HepG2 (cell line): ENCODE data around the gene CHPF. TPM values are rescaled to one million over a fixed set of nuclear protein-coding genes. Genes with fewer than 3 reads are reported as not detected.

Experiments used
- GZF1 ChIP-seq: sonication (generic); formaldehyde crosslinking; IDR thresholded peaks from 2 replicates; pipeline ENCODE4 v1.5.1; 2020; ENCODE audit warnings: mild to moderate bottlenecking, missing genetic modification reagents
- HNRNPL ChIP-seq: fragments of 200-400 bp; formaldehyde crosslinking; IDR thresholded peaks from 2 replicates; pipeline ENCODE4 v1.6.1; 2017; ENCODE audit warnings: mild to moderate bottlenecking, low read depth, low read length
- RORA ChIP-seq: sonication (generic); formaldehyde crosslinking; IDR thresholded peaks from 2 replicates; pipeline ENCODE4 v1.5.0; 2020; ENCODE audit warnings: mild to moderate bottlenecking, missing genetic modification reagents, moderate library complexity
- TAF1 ChIP-seq: sonication (generic); formaldehyde crosslinking; IDR thresholded peaks from 2 replicates; pipeline ENCODE4 v1.4.0; 2020; ENCODE audit warnings: missing genetic modification reagents
- TEAD2 ChIP-seq: sonication (generic); formaldehyde crosslinking; IDR thresholded peaks from 2 replicates; pipeline ENCODE4 v1.9.0; 2021; ENCODE audit warnings: missing genetic modification reagents
- ZNF124 ChIP-seq: sonication (generic); formaldehyde crosslinking; IDR thresholded peaks from 2 replicates; pipeline ENCODE4 v1.4.0; 2020; ENCODE audit warnings: missing genetic modification reagents
- ZNF143 ChIP-seq: sonication (generic); formaldehyde crosslinking; IDR thresholded peaks from 2 replicates; pipeline ENCODE4 v1.4.0; 2020; ENCODE audit warnings: missing genetic modification reagents
- ZNF282 ChIP-seq: fragments of 450-650 bp; IDR thresholded peaks from 2 replicates; pipeline ENCODE4 v1.6.1; 2018; ENCODE audit not compliant: partially characterized antibody
- ZNF558 ChIP-seq: sonication (generic); formaldehyde crosslinking; IDR thresholded peaks from 2 replicates; pipeline ENCODE4 v1.9.0; 2022; ENCODE audit warnings: mild to moderate bottlenecking, missing genetic modification reagents, borderline replicate concordance
- ZNF737 ChIP-seq: sonication (generic); formaldehyde crosslinking; IDR thresholded peaks from 2 replicates; pipeline ENCODE4 v1.5.0; 2020; ENCODE audit warnings: missing genetic modification reagents, mild to moderate bottlenecking, borderline replicate concordance
- ZNF761 ChIP-seq: sonication (generic); formaldehyde crosslinking; conservative IDR thresholded peaks from 2 replicates; pipeline ENCODE4 v1.4.0; 2020; ENCODE audit warnings: mild to moderate bottlenecking, missing genetic modification reagents
- ZNF883 ChIP-seq: sonication (generic); formaldehyde crosslinking; IDR thresholded peaks from 2 replicates; pipeline ENCODE4 v1.5.1; 2020; ENCODE audit warnings: mild to moderate bottlenecking, missing genetic modification reagents; ENCODE audit errors: not compliant biosample characterization
- ZZZ3 ChIP-seq: sonication (generic); formaldehyde crosslinking; IDR thresholded peaks from 2 replicates; pipeline ENCODE4 v1.4.0; 2020; ENCODE audit warnings: missing genetic modification reagents, mild to moderate bottlenecking, borderline replicate concordance
- polyA plus RNA-seq, 8 experiments: library from polyadenylated mRNA; depleted of rRNA in 3 of 8; stranded (reverse) in 7 of 8; unstranded in 1 of 8; fragments of >200 nt; fragmentation: Illumina TruSeq in 4 of 8; extraction: Trizol in 4 of 8; gene quantifications; 2 replicates each; pipeline versions ENCODE4 v1.2.1 to v1.2.3, GENCODE V29; 2011 to 2016; ENCODE audit warnings: low read depth in 4 of 8, missing spikeins in 1 of 8, mixed read lengths in 1 of 8; ENCODE audit not compliant: insufficient read depth in 1 of 8
- total RNA-seq, 5 experiments: library from RNA; depleted of rRNA; stranded (reverse); fragments of >200 nt; fragmentation: Illumina TruSeq; extraction: Trizol; gene quantifications; 2 replicates each; pipeline ENCODE4 v1.2.3, GENCODE V29; 2016; ENCODE audit warnings: low read depth in 1 of 5
- TF ChIP-seq, protein P1 (sequence below): sonication (generic); formaldehyde crosslinking; IDR thresholded peaks from 2 replicates; pipeline ENCODE4 v1.8.1; 2023; ENCODE audit warnings: missing genetic modification reagents, inconsistent platforms, borderline replicate concordance
- TF ChIP-seq, protein P2 (sequence below): IDR thresholded peaks from 2 replicates; pipeline ENCODE4 v1.6.1; 2016; ENCODE audit warnings: low read depth, borderline replicate concordance
- TF ChIP-seq, protein P3 (sequence below), 2 experiments: fragments of 450-650 bp in 1 of 2; sonication (generic) in 1 of 2; formaldehyde crosslinking in 1 of 2; IDR thresholded peaks; 2 replicates each; pipeline versions ENCODE4 v1.6.1 to v1.8.0; 2016 to 2022; ENCODE audit warnings: antibody characterized with exemption in 1 of 2, mild to moderate bottlenecking in 1 of 2, missing genetic modification reagents in 1 of 2
- TF ChIP-seq, protein P4 (sequence below): sonication (generic); formaldehyde crosslinking; IDR thresholded peaks from 2 replicates; pipeline ENCODE4 v1.5.1; 2020; ENCODE audit warnings: missing genetic modification reagents, mild to moderate bottlenecking, borderline replicate concordance

The CHPF gene
- total and polyA plus RNA-seq, 2 of the 13 experiments (the other 11 are each of a cell fraction or from before 2014, with no cell fraction given): 79.6 to 111 TPM

DNA sequence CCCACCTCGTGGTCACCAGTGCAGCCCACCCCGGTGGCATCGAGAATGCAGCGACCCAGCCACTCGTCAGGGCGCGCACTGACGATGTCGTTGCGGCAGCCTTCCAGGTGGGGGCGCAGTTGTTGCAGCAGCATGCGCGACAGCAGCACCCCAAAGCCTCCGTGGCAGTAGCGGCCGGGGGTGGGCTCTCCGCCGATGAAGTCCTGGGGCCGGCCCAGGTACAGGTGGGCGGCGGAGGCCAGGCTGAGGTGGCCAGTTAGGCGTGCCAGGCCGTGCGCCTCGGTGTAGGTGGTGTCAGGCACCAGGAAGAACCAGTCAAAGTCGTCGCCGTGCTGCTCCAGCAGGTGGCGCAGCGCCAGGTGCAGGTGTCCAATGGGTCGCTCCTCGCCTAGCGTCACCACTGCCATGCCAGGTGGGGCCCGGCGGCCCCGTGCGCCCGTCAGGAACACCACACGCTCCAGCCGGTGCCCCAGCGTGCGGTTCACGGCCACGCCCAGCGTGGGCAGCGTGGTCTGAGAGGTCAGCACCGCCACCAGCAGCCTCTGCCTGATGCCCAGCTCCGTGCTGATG, 1.9 kb downstream of the CHPF start (continued):
- peak; percentile 39; the same call in 1 of the 2 replicates for TF ChIP-seq TAF1
- TF ChIP-seq, protein P1, sequence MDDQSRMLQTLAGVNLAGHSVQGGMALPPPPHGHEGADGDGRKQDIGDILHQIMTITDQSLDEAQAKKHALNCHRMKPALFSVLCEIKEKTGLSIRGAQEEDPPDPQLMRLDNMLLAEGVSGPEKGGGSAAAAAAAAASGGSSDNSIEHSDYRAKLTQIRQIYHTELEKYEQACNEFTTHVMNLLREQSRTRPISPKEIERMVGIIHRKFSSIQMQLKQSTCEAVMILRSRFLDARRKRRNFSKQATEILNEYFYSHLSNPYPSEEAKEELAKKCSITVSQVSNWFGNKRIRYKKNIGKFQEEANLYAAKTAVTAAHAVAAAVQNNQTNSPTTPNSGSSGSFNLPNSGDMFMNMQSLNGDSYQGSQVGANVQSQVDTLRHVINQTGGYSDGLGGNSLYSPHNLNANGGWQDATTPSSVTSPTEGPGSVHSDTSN (CRISPR knock-in tag): no peak
- TF ChIP-seq, protein P2, sequence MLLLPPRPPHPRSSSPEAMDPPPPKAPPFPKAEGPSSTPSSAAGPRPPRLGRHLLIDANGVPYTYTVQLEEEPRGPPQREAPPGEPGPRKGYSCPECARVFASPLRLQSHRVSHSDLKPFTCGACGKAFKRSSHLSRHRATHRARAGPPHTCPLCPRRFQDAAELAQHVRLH: peak; percentile 54; the same call in 1 of the 2 replicates
- TF ChIP-seq ZNF558 (CRISPR knock-in tag): no peak
- peak; percentile 84 for TF ChIP-seq ZNF883
- no peak for TF ChIP-seq GZF1
- TF ChIP-seq ZNF761 (CRISPR knock-in tag): peak; percentile 92; the same call in 1 of the 2 replicates
- TF ChIP-seq, protein P3, sequence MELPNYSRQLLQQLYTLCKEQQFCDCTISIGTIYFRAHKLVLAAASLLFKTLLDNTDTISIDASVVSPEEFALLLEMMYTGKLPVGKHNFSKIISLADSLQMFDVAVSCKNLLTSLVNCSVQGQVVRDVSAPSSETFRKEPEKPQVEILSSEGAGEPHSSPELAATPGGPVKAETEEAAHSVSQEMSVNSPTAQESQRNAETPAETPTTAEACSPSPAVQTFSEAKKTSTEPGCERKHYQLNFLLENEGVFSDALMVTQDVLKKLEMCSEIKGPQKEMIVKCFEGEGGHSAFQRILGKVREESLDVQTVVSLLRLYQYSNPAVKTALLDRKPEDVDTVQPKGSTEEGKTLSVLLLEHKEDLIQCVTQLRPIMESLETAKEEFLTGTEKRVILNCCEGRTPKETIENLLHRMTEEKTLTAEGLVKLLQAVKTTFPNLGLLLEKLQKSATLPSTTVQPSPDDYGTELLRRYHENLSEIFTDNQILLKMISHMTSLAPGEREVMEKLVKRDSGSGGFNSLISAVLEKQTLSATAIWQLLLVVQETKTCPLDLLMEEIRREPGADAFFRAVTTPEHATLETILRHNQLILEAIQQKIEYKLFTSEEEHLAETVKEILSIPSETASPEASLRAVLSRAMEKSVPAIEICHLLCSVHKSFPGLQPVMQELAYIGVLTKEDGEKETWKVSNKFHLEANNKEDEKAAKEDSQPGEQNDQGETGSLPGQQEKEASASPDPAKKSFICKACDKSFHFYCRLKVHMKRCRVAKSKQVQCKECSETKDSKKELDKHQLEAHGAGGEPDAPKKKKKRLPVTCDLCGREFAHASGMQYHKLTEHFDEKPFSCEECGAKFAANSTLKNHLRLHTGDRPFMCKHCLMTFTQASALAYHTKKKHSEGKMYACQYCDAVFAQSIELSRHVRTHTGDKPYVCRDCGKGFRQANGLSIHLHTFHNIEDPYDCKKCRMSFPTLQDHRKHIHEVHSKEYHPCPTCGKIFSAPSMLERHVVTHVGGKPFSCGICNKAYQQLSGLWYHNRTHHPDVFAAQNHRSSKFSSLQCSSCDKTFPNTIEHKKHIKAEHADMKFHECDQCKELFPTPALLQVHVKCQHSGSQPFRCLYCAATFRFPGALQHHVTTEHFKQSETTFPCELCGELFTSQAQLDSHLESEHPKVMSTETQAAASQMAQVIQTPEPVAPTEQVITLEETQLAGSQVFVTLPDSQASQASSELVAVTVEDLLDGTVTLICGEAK (IDR thresholded peaks at IDR 0.05): no peak
- TF ChIP-seq, protein P3 (CRISPR knock-in tag; IDR thresholded peaks at IDR 0.05): peak; percentile 86; the same call in 1 of the 2 replicates
- peak; percentile 97 for TF ChIP-seq HNRNPL
- TF ChIP-seq RORA (CRISPR knock-in tag): no peak
- peak; percentile 77; the same call in 1 of the 2 replicates for TF ChIP-seq ZNF124 (CRISPR knock-in tag)
- no peak for TF ChIP-seq ZNF737 (CRISPR knock-in tag)
- no peak for TF ChIP-seq TEAD2 (CRISPR knock-in tag)
- TF ChIP-seq ZNF143: 0 out of 2 replicates have a peak, but pooled peaks have one; percentile 34
- no peak for TF ChIP-seq ZNF282
- TF ChIP-seq ZZZ3 (CRISPR knock-in tag): peak; percentile 88
- TF ChIP-seq, protein P4, sequence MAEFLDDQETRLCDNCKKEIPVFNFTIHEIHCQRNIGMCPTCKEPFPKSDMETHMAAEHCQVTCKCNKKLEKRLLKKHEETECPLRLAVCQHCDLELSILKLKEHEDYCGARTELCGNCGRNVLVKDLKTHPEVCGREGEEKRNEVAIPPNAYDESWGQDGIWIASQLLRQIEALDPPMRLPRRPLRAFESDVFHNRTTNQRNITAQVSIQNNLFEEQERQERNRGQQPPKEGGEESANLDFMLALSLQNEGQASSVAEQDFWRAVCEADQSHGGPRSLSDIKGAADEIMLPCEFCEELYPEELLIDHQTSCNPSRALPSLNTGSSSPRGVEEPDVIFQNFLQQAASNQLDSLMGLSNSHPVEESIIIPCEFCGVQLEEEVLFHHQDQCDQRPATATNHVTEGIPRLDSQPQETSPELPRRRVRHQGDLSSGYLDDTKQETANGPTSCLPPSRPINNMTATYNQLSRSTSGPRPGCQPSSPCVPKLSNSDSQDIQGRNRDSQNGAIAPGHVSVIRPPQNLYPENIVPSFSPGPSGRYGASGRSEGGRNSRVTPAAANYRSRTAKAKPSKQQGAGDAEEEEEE: peak; percentile 79; the same call in 1 of the 2 replicates
